HL-60/S4 treated with phorbol 12-myristate 13-acetate at 8.2 ng/mL for 4 days and 3 days (cell line): ENCODE measurements around the gene DCAF11.

Source experiments
- in situ Hi-C: fragments of 300-500 bp; cut with MboI; formaldehyde crosslinking; loops from 2 replicates; pipeline ENCODE4 v1.15.0; 2022; ENCODE audit warnings: low sequenced_read_pairs

Gene DCAF11

GRCh38 chr14:24114532-24115421 is at the start of gene DCAF11, which contains the start of gene NRL:
TSS of gene DCAF11 (plus strand) at chr14:24114777. CDS start at chr14:24115595, 818 bp downstream.
TSS of gene NRL (minus strand) at chr14:24114949. CDS start at chr14:24082848, 32,101 bp downstream.
- in situ Hi-C loops: no loop called here

GRCh38 chr14:24064856-24065255 is 49.7 kb upstream of the DCAF11 start:
- in situ Hi-C loops: no loop called here

GRCh38 chr14:24065408-24065807 is 49.2 kb upstream of the DCAF11 start:
- in situ Hi-C loops: no loop called here

- in situ Hi-C loops: no loop called here
These were observed 48.0 kb upstream of the DCAF11 start for GRCh38 chr14:24066496-24067132.

GRCh38 chr14:24067133-24068082 is 47.2 kb upstream of the DCAF11 start:
- in situ Hi-C loops: no loop called here

GRCh38 chr14:24068711-24069410 is 45.7 kb upstream of the DCAF11 start:
- in situ Hi-C loops: no loop called here

- in situ Hi-C loops: no loop called here
These were observed 45.2 kb upstream of the DCAF11 start for GRCh38 chr14:24069411-24069735.

- in situ Hi-C loops: no loop called here
These were observed 44.1 kb upstream of the DCAF11 start for GRCh38 chr14:24070285-24071143.

- in situ Hi-C loops: no loop called here
These were observed 43.4 kb upstream of the DCAF11 start, which contains the start of gene CPNE6 for GRCh38 chr14:24071144-24071697. TSS of gene CPNE6 (plus strand) at chr14:24071562. CDS start at chr14:24072937, 1,375 bp downstream.

- in situ Hi-C loops: no loop called here
These were observed 42.6 kb upstream of the DCAF11 start for GRCh38 chr14:24071836-24072430.

GRCh38 chr14:24072436-24072835 is 42.1 kb upstream of the DCAF11 start:
- in situ Hi-C loops: no loop called here

GRCh38 chr14:24072881-24073877 is 41.4 kb upstream of the DCAF11 start:
- in situ Hi-C loops: no loop called here

GRCh38 chr14:24074625-24075484 is 39.7 kb upstream of the DCAF11 start:
- in situ Hi-C loops: no loop called here

- in situ Hi-C loops: no loop called here
These were observed 38.9 kb upstream of the DCAF11 start for GRCh38 chr14:24075485-24076301.

GRCh38 chr14:24076302-24076601 is 38.3 kb upstream of the DCAF11 start:
- in situ Hi-C loops: no loop called here

GRCh38 chr14:24077086-24077485 is 37.5 kb upstream of the DCAF11 start:
- in situ Hi-C loops: no loop called here
